PC-3 (cell line): ENCODE data around the gene KRTAP10-4. TPM values are rescaled to one million over a fixed set of nuclear protein-coding genes. Genes with fewer than 3 reads are reported as not detected.

ENCODE experiments used
- ATAC-seq: fragments of 200-7000 bp; cut with Tn5 transposase; 2 replicates; pipeline ENCODE4 v1.9.1; 2020; ENCODE audit warnings: mild to moderate bottlenecking, moderate library complexity
- BruUV-seq: library from RNA; stranded (reverse); fragments of 400-500 nt; replicated peaks from 2 replicates; lab custom pipeline; 2021; lab: Mats Ljungman, UMichigan
- CTCF ChIA-PET: fragments of 300-600 bp; sonication (Branson Sonifier 250); formaldehyde crosslinking; loops from one replicate; lab custom pipeline; 2022; ENCODE audit warnings: antibody characterized with exemption; lab: Charles Lee
- POLR2A ChIA-PET: fragments of 300-600 bp; sonication (Branson Sonifier 250); formaldehyde crosslinking; loops from one replicate; lab custom pipeline; 2022; ENCODE audit warnings: antibody characterized with exemption; ENCODE audit not compliant: unreplicated experiment; lab: Charles Lee
- DNase-seq: peaks from one replicate; pipeline ENCODE4 v3.0.0-alpha.2; 2015
- H2AFZ ChIP-seq: fragments of 300-600 bp; sonication (generic); 2 replicates; pipeline ENCODE4 v1.6.0; 2016; ENCODE audit warnings: antibody characterized with exemption, low read length
- H3F3A ChIP-seq: fragments of 300-600 bp; sonication (generic); one replicate; pipeline ENCODE4 v1.6.0; 2017; ENCODE audit warnings: antibody characterized with exemption, low read length, control low read depth, mild to moderate bottlenecking; ENCODE audit not compliant: unreplicated experiment
- H3K27ac ChIP-seq: fragments of 300-600 bp; sonication (generic); 2 replicates; pipeline ENCODE4 v1.5.1; 2016; ENCODE audit warnings: mild to moderate bottlenecking, low read length
- H3K27me3 ChIP-seq: fragments of 300-600 bp; sonication (generic); 2 replicates; pipeline ENCODE4 v1.6.1; 2016; ENCODE audit warnings: low read length, mixed read lengths
- H3K36me3 ChIP-seq: fragments of 300-600 bp; sonication (generic); 2 replicates; pipeline ENCODE4 v1.6.1; 2016; ENCODE audit warnings: low read depth, mixed run types, low read length, mixed read lengths
- H3K4me1 ChIP-seq: fragments of 300-600 bp; sonication (generic); 2 replicates; pipeline ENCODE4 v1.5.1; 2016; ENCODE audit warnings: low read length; ENCODE audit not compliant: insufficient read depth
- H3K4me2 ChIP-seq: fragments of 300-600 bp; sonication (generic); 2 replicates; pipeline ENCODE4 v1.6.0; 2016; ENCODE audit warnings: low read length
- H3K4me3 ChIP-seq: fragments of 300-600 bp; sonication (generic); 2 replicates; pipeline ENCODE4 v1.5.1; 2016; ENCODE audit warnings: mild to moderate bottlenecking, low read length, mixed read lengths
- H3K79me2 ChIP-seq: fragments of 300-600 bp; sonication (generic); 2 replicates; pipeline ENCODE4 v1.6.1; 2017; ENCODE audit warnings: low read length, mixed read lengths
- H3K9ac ChIP-seq: fragments of 300-600 bp; sonication (generic); 2 replicates; pipeline ENCODE4 v1.6.0; 2016; ENCODE audit warnings: mild to moderate bottlenecking, low read length
- H3K9me2 ChIP-seq: fragments of 300-600 bp; sonication (generic); replicated peaks from 2 replicates; pipeline ENCODE4 v1.6.1; 2016; ENCODE audit warnings: mixed run types, low read length, mixed read lengths
- H3K9me3 ChIP-seq: fragments of 300-600 bp; sonication (generic); 2 replicates; pipeline ENCODE4 v1.6.1; 2016; ENCODE audit warnings: low read length, mixed read lengths
- H4K20me1 ChIP-seq: fragments of 300-600 bp; sonication (generic); 2 replicates; pipeline ENCODE4 v1.6.1; 2016; ENCODE audit warnings: low read length, mixed read lengths
- CTCF ChIP-seq: fragments of 300-600 bp; sonication (generic); conservative IDR thresholded peaks from 2 replicates; pipeline ENCODE4 v1.5.1; 2017; ENCODE audit warnings: antibody characterized with exemption, low read depth, mild to moderate bottlenecking, low read length
- EZH2 ChIP-seq: fragments of 300-600 bp; sonication (generic); IDR thresholded peaks from one replicate; pipeline ENCODE4 v1.6.1; 2017; ENCODE audit warnings: antibody characterized with exemption, mild to moderate bottlenecking, low read length; ENCODE audit not compliant: unreplicated experiment
- EZH2phosphoT487 ChIP-seq: fragments of 300-600 bp; sonication (generic); IDR thresholded peaks from 2 replicates; pipeline ENCODE4 v1.6.1; 2018; ENCODE audit warnings: mild to moderate bottlenecking, antibody characterized with exemption, low read length, borderline replicate concordance
- intact Hi-C: fragments of 100-400 bp; cut with micrococcal nuclease; formaldehyde crosslinking; loops from 2 replicates; pipeline ENCODE4 v1.9.0; 2023
- total RNA-seq: library from RNA; depleted of rRNA; stranded (reverse); fragments of >200 nt; gene quantifications from 2 replicates; pipeline ENCODE4 v1.2.3, GENCODE V29; 2014

KRTAP10-4 gene
- total RNA-seq, 1 experiment from 2014 or later = not detected

- ChIA-PET POLR2A (interaction anchor here (0.6 kb wide), 1 partner anchor 247 kb away, joined by 7 read pairs; no protein-coding TSS in a partner anchor), CTCF (no interaction called here)
- Histone ChIP-seq H3F3A (no peaks in the 10 kb centered on the region), H3K4me2 (no peak overlapping the region), H3K9me2 (no peaks in the 10 kb centered on the region), H3K4me1 (no peaks in the 10 kb centered on the region), H2AFZ (no peak overlapping the region), H3K36me3 (no peaks in the 10 kb centered on the region), H3K9me3 (peaks cover 17% of the 10 kb centered on the region; the same call in 1 of the 2 replicates), H3K9ac (no peak overlapping the region), H3K79me2 (no peaks in the 10 kb centered on the region), H4K20me1 (no peaks in the 10 kb centered on the region), H3K27ac (no peak overlapping the region), H3K27me3 (no peaks in the 10 kb centered on the region), H3K4me3 (no peak overlapping the region)
- intact Hi-C loops = no loop called here
- TF ChIP-seq EZH2phosphoT487 = no peak
- no peak for TF ChIP-seq CTCF
- no peak for TF ChIP-seq EZH2
- no peak for ATAC-seq
- no TSS peak for BruUV-seq
- DNase-seq = no peak
These were observed 30.8 kb upstream of the KRTAP10-4 start for GRCh38 chr21:44542716-44543115.

GRCh38 chr21:44544566-44544965 is 29.0 kb upstream of the KRTAP10-4 start:
- H4K20me1 ChIP-seq = no peaks in the 10 kb centered on the region
- POLR2A ChIA-PET = no interaction called here
- H2AFZ ChIP-seq = no peak overlapping the region
- CTCF ChIA-PET = no interaction called here
- intact Hi-C loops = no loop called here
- no peaks in the 10 kb centered on the region for H3F3A ChIP-seq
- TF ChIP-seq EZH2 (no peak), CTCF (no peak), EZH2phosphoT487 (no peak)
- no peak overlapping the region for H3K4me3 ChIP-seq
- DNase-seq (no peak), ATAC-seq (no peak)
- H3K27me3 ChIP-seq = no peaks in the 10 kb centered on the region
- H3K9me2 ChIP-seq = no peaks in the 10 kb centered on the region
- BruUV-seq = no TSS peak
- peaks cover 17% of the 10 kb centered on the region; the same call in 1 of the 2 replicates for H3K9me3 ChIP-seq
- no peak overlapping the region for H3K4me2 ChIP-seq
- H3K9ac ChIP-seq = no peak overlapping the region
- no peaks in the 10 kb centered on the region for H3K79me2 ChIP-seq
- H3K36me3 ChIP-seq = no peaks in the 10 kb centered on the region
- H3K4me1 ChIP-seq = no peaks in the 10 kb centered on the region
- H3K27ac ChIP-seq = no peak overlapping the region

- Histone ChIP-seq H3K4me1 (no peaks in the 10 kb centered on the region), H3K9me3 (peaks cover 15% of the 10 kb centered on the region; the same call in 1 of the 2 replicates), H3K36me3 (no peaks in the 10 kb centered on the region), H3K27ac (no peak overlapping the region), H3K9me2 (no peaks in the 10 kb centered on the region), H3F3A (no peaks in the 10 kb centered on the region), H4K20me1 (no peaks in the 10 kb centered on the region), H3K9ac (no peak overlapping the region), H2AFZ (no peak overlapping the region), H3K4me2 (no peak overlapping the region), H3K4me3 (no peak overlapping the region), H3K27me3 (no peaks in the 10 kb centered on the region), H3K79me2 (no peaks in the 10 kb centered on the region)
- BruUV-seq = no TSS peak
- no peak for DNase-seq
- TF ChIP-seq CTCF (no peak), EZH2phosphoT487 (no peak), EZH2 (no peak)
- intact Hi-C loops = no loop called here
- CTCF ChIA-PET = no interaction called here
- no peak for ATAC-seq
- POLR2A ChIA-PET = no interaction called here
These were observed 25.7 kb upstream of the KRTAP10-4 start for GRCh38 chr21:44547656-44548331.
